HepG2 (cell line): Measurements from ENCODE around the gene SERPINI1. TPM values are rescaled to one million over a fixed set of nuclear protein-coding genes. Genes with fewer than 3 reads are reported as not detected.

ENCODE experiments used
- CAMTA2 ChIP-seq: sonication (generic); formaldehyde crosslinking; IDR thresholded peaks from 2 replicates; pipeline ENCODE4 v1.4.0; 2020; ENCODE audit warnings: mild to moderate bottlenecking, missing genetic modification reagents, borderline replicate concordance
- CHD2 ChIP-seq: IDR thresholded peaks from 2 replicates; pipeline ENCODE4 v1.6.1; 2011; ENCODE audit warnings: low read depth, low read length, improper control_type of control experiment
- GLMP ChIP-seq: sonication (generic); formaldehyde crosslinking; IDR thresholded peaks from 2 replicates; pipeline ENCODE4 v1.9.0; 2021; ENCODE audit warnings: missing genetic modification reagents, mild to moderate bottlenecking, borderline replicate concordance
- HNF1B ChIP-seq: sonication (generic); formaldehyde crosslinking; IDR thresholded peaks from 2 replicates; pipeline ENCODE4 v1.5.1; 2020; ENCODE audit warnings: mild to moderate bottlenecking, moderate library complexity, missing genetic modification reagents
- HNF4G ChIP-seq, 2 experiments: sonication (generic) in 1 of 2; formaldehyde crosslinking in 1 of 2; IDR thresholded peaks; 2 replicates each; pipeline versions ENCODE4 v1.4.0 to v1.6.1; 2011 to 2020; ENCODE audit warnings: borderline replicate concordance in 2 of 2, low read depth in 2 of 2, mild to moderate bottlenecking in 2 of 2, low read length in 1 of 2, missing genetic modification reagents in 1 of 2, moderate library complexity in 1 of 2
- KLF13 ChIP-seq: sonication (generic); formaldehyde crosslinking; IDR thresholded peaks from 2 replicates; pipeline ENCODE4 v1.4.0; 2020; ENCODE audit warnings: mild to moderate bottlenecking, missing genetic modification reagents
- KLF15 ChIP-seq: sonication (generic); formaldehyde crosslinking; IDR thresholded peaks from 2 replicates; pipeline ENCODE4 v1.8.1; 2023; ENCODE audit warnings: borderline replicate concordance, mild to moderate bottlenecking, inconsistent platforms, missing genetic modification reagents, mixed read lengths
- MAFF ChIP-seq: IDR thresholded peaks from 2 replicates; pipeline ENCODE4 v1.6.1; 2011; ENCODE audit warnings: low read depth, low read length, improper control_type of control experiment
- NFAT5 ChIP-seq: sonication (generic); formaldehyde crosslinking; IDR thresholded peaks from 2 replicates; pipeline ENCODE4 v1.4.0; 2020; ENCODE audit warnings: missing genetic modification reagents
- ONECUT2 ChIP-seq: sonication (generic); formaldehyde crosslinking; IDR thresholded peaks from 2 replicates; pipeline ENCODE4 v1.4.0; 2020; ENCODE audit warnings: missing genetic modification reagents
- POGK ChIP-seq: sonication (generic); formaldehyde crosslinking; conservative IDR thresholded peaks from 2 replicates; pipeline ENCODE4 v1.8.0; 2022; ENCODE audit warnings: mild to moderate bottlenecking, moderate library complexity, missing genetic modification reagents
- SALL2 ChIP-seq: sonication (generic); formaldehyde crosslinking; IDR thresholded peaks from 2 replicates; pipeline ENCODE4 v1.8.1; 2023; ENCODE audit warnings: mild to moderate bottlenecking, missing genetic modification reagents, inconsistent platforms
- U2AF2 ChIP-seq: fragments of 200-400 bp; formaldehyde crosslinking; IDR thresholded peaks from 2 replicates; pipeline ENCODE4 v1.6.1; 2017; ENCODE audit warnings: low read depth, mild to moderate bottlenecking, low read length
- ZNF160 ChIP-seq: sonication (generic); formaldehyde crosslinking; IDR thresholded peaks from 2 replicates; pipeline ENCODE4 v1.8.0; 2022; ENCODE audit warnings: mild to moderate bottlenecking, inconsistent platforms, missing genetic modification reagents
- ZNF441 ChIP-seq: sonication (generic); formaldehyde crosslinking; IDR thresholded peaks from 2 replicates; pipeline ENCODE4 v1.7.0; 2021; ENCODE audit warnings: missing genetic modification reagents, borderline replicate concordance
- ZNF670 ChIP-seq: sonication (generic); formaldehyde crosslinking; IDR thresholded peaks from 2 replicates; pipeline ENCODE4 v1.8.0; 2022; ENCODE audit warnings: mild to moderate bottlenecking, missing genetic modification reagents, borderline replicate concordance
- ZNF737 ChIP-seq: sonication (generic); formaldehyde crosslinking; IDR thresholded peaks from 2 replicates; pipeline ENCODE4 v1.5.0; 2020; ENCODE audit warnings: missing genetic modification reagents, mild to moderate bottlenecking, borderline replicate concordance
- polyA plus RNA-seq, 8 experiments: library from polyadenylated mRNA; depleted of rRNA in 3 of 8; stranded (reverse) in 7 of 8; unstranded in 1 of 8; fragments of >200 nt; fragmentation: Illumina TruSeq in 4 of 8; extraction: Trizol in 4 of 8; gene quantifications; 2 replicates each; pipeline versions ENCODE4 v1.2.1 to v1.2.3, GENCODE V29; 2011 to 2016; ENCODE audit warnings: low read depth in 4 of 8, missing spikeins in 1 of 8, mixed read lengths in 1 of 8; ENCODE audit not compliant: insufficient read depth in 1 of 8
- total RNA-seq, 5 experiments: library from RNA; depleted of rRNA; stranded (reverse); fragments of >200 nt; fragmentation: Illumina TruSeq; extraction: Trizol; gene quantifications; 2 replicates each; pipeline ENCODE4 v1.2.3, GENCODE V29; 2016; ENCODE audit warnings: low read depth in 1 of 5

The SERPINI1 gene
- total and polyA plus RNA-seq, 2 of the 13 experiments (the other 11 are each of a cell fraction or from before 2014, with no cell fraction given): 14.7 to 58.0 TPM

- TF ChIP-seq SALL2 (no peak; the same call in 1 of the 2 replicates), GLMP (no peak), HNF4G (IDR thresholded peaks at IDR 0.05; ENCODE audit: borderline replicate concordance, low read depth, low read length) (no peak), HNF4G (CRISPR knock-in tag; IDR thresholded peaks at IDR 0.05; ENCODE audit: borderline replicate concordance, low read depth) (no peak), POGK (CRISPR knock-in tag) (0 out of 2 replicates have a peak, but pooled peaks have one; percentile 10), ZNF441 (CRISPR knock-in tag) (peak; percentile 98), KLF15 (CRISPR knock-in tag) (no peak), NFAT5 (CRISPR knock-in tag) (no peak), ONECUT2 (CRISPR knock-in tag) (no peak), CHD2 (0 out of 2 replicates have a peak, but pooled peaks have one; percentile 24), CAMTA2 (CRISPR knock-in tag) (0 out of 2 replicates have a peak, but pooled peaks have one; percentile 77), ZNF737 (CRISPR knock-in tag) (no peak), MAFF (no peak), U2AF2 (no peak), HNF1B (0 out of 2 replicates have a peak, but pooled peaks have one; percentile 53), ZNF670 (CRISPR knock-in tag) (peak; percentile 45; the same call in 1 of the 2 replicates), KLF13 (no peak), ZNF160 (CRISPR knock-in tag) (peak; percentile 63; the same call in 1 of the 2 replicates)
Measured at GRCh38 chr3:167735233-167736138, at the start of gene SERPINI1 (continued).
